GM18951 (cell line): ENCODE results near the gene MISP.
"Not testable (repeated sequence)": the region's sequence is repeated elsewhere in the genome, so short reads cannot be mapped to it uniquely, and the experiment has no call there.

Source experiments
- POLR2A ChIP-seq: IDR thresholded peaks from 4 replicates; pipeline ENCODE4 v1.6.1; 2011; ENCODE audit warnings: mild to moderate bottlenecking; ENCODE audit not compliant: insufficient read length, insufficient read depth; ENCODE audit errors: extremely low read depth
- in situ Hi-C: fragments of 300-500 bp; cut with MboI; formaldehyde crosslinking; loops from one replicate; pipeline ENCODE4 v1.12.0; 2022; ENCODE audit warnings: low sequenced_read_pairs, mixed read lengths, inconsistent platforms; ENCODE audit not compliant: unreplicated experiment

Gene MISP, protein sequence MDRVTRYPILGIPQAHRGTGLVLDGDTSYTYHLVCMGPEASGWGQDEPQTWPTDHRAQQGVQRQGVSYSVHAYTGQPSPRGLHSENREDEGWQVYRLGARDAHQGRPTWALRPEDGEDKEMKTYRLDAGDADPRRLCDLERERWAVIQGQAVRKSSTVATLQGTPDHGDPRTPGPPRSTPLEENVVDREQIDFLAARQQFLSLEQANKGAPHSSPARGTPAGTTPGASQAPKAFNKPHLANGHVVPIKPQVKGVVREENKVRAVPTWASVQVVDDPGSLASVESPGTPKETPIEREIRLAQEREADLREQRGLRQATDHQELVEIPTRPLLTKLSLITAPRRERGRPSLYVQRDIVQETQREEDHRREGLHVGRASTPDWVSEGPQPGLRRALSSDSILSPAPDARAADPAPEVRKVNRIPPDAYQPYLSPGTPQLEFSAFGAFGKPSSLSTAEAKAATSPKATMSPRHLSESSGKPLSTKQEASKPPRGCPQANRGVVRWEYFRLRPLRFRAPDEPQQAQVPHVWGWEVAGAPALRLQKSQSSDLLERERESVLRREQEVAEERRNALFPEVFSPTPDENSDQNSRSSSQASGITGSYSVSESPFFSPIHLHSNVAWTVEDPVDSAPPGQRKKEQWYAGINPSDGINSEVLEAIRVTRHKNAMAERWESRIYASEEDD

DNA sequence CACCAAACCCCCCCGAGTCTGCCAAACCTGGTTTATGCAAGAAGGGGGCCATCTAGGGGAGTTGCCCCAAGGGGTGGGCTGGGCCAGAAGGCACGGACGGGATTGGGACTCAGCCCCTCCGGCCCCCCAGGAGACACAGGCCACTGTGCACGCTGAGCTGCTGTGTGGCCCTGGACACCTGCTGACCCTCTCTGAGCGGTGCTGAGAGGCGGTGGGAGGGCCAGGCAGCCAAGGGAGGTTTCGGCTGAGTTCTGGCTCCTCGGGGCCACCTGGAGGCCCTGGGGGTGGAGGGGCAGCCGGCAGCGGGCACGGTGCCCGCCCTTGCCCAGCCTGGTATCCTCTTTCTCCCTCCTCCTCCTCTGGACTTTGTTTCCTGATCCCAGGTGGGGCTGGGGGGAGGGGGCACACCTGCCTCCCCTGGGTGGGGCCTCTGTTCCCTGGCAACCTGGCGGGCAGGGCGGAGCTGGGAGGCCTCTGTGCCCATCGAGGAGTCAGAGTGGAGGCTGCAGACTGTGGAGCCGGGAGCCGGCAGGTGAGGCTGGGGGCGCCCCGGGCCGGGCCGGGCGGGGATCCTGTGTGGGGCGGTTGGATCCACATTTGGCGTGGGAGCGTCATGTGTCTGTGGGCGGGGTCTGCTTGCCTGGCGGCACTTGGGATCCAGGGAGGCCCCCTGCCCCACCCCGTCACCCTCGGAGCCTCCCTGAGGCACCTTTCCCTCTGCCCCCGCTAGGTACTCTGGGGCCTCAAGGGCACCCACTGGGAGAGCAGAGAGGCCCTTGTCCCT, at the start of gene MISP:
MISP (plus strand) TSS at position 473 of the 784 bp plus-strand sequence. CDS start 5,835 bp downstream, outside the sequence.
- in situ Hi-C loops, result loop anchor here (25.0 kb wide), 1 partner anchor 236 kb away; the partner anchor contains the start of gene WDR18
- no peak for TF ChIP-seq POLR2A

DNA sequence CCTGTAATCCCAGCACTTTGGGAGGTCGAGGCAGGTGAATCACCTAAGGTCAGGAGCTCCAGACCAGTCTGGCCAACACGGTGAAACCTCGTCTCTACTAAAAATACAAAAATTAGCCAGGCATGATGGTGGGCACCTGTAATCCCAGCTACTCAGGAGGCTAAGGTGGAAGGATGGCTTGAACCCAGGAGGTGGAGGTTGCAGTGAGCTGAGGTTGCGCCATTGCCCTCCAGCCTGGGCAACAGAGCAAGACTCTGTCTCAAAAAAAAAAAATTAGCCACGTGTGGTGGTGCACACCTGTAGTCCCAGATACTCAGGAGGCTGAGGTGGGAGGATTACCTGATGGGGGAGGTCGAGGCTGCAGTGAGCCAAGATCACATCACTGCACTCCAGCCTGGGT, 48.1 kb upstream of the MISP start:
- in situ Hi-C loops, result not testable (repeated sequence)

DNA sequence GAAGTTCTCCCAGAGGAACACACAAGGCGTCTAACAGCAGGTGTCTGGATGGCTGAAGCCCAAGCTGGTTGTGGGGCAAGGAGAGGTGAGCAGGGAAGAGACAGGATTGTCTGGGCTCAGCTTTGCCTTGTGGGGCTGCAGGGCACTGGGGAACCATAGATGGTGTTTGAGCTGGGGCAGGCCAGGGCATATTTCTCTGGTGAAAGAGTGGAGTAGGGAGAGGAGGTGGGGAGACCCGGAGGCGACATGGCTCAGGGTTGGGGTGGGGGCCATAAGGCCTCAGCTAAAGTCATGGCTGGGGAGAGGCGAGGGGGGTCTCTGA, 47.6 kb upstream of the MISP start:
- in situ Hi-C loops, result no loop called here
- TF ChIP-seq POLR2A, result no peak

DNA sequence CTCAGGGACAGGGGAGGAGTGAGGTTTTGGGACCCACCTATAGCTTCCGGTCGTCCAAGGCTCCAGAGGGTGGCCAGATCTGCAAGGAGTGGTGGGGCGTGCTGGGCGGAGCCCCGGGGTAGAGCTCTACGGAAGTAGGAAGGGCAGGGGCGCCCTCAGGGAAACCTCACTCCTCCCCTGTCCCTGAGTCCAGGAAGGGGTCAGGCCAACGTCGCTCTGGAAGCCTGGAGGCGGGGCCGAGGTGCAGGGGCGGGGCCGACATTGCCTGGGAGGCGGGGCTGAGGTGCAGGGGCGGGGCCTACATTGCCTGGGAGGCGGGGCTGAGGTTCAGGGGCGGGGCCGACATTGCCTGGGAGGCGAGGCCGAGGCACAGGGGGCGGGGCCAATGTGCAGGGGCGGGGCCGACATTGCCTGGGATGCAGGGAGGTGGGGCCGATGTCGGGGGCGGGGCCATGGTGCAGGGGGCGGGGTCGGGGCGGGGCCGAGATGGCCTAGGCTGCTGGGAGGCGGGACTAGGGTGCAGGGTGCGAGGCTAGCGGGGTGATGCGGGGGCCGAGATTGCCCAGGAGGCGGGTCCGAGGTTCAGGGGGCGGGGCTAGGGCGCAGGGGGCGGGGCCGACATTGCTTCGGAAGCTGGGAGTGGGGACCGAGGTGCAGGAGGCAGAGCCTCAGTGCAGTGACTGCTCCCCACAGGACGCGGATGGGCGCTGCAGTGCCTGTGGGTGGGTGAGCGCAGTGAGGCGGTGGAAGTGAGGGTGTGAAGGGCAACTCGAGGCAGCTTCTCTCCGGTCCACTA, 47.1 kb upstream of the MISP start:
- TF ChIP-seq POLR2A, result no peak
- in situ Hi-C loops, result no loop called here

DNA sequence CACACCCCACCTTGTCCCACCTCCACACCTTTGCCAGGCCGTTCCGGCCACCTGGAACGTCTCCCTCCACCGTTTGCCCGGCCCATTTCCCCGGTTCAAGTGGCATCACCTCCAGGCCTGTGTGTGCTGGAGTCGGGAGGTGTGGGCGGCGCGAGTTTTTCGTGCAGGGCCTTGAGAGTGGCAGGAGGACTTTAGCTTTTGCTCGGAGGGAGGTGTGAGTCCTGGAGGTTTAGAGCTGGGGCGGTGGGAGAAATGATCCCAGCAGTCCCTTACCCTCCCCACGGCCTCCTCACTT, 46.5 kb upstream of the MISP start:
- no peak for TF ChIP-seq POLR2A
- in situ Hi-C loops, result no loop called here

DNA sequence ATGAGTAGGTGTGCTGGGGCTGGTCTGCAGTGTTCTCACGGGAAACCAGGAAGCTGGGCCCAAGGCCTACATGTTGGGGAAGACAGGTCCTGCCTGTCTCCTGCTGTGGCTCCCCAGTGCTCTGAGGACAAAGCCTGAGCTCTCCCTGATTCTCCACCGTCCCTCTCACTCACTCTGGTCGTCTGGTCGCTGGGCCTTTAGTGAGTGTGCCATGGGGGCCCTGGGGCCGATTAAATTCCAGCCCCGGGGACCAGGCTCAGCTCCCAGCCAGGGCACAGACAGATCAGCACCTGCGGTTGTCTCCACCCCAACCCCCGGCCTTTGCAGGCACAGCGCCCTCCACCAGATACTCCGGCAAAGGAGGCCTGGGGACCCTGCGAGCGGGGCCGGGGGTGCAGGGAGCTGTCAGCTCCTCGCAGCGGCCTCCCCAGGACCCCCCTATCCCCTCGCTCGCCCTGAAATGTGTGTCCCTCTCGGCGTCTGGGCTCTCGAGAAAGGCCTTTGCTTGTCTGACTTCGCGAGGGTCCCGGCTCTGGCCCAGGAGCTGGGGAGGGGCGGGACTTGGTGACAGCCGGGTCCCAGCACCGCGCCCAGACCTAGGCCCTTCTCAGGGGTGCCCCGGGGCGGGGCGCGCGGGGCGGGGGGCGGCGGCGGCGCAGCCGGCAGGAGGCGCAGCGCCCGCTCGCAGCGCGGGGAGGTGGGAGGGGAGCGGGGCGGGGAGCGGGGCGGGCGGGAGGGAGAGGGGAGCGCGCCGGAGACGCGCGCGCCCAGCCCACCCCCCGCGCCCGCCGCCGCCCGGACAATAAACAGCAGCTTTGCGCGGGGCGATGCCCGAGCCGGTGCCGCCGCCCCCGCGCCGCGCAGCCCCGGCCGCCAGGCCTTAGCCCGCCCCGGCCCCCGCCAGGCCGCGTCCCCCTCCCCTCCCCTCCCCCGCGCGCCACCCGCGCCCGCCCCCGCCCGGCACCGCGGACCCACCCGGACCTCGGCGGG, 42.5 kb upstream of the MISP start, which contains the start of gene PALM:
PALM (plus strand) TSS at position 782 of the 990 bp plus-strand sequence. CDS start 212 bp downstream, outside the sequence.
- in situ Hi-C loops, result no loop called here
- no peak for TF ChIP-seq POLR2A

DNA sequence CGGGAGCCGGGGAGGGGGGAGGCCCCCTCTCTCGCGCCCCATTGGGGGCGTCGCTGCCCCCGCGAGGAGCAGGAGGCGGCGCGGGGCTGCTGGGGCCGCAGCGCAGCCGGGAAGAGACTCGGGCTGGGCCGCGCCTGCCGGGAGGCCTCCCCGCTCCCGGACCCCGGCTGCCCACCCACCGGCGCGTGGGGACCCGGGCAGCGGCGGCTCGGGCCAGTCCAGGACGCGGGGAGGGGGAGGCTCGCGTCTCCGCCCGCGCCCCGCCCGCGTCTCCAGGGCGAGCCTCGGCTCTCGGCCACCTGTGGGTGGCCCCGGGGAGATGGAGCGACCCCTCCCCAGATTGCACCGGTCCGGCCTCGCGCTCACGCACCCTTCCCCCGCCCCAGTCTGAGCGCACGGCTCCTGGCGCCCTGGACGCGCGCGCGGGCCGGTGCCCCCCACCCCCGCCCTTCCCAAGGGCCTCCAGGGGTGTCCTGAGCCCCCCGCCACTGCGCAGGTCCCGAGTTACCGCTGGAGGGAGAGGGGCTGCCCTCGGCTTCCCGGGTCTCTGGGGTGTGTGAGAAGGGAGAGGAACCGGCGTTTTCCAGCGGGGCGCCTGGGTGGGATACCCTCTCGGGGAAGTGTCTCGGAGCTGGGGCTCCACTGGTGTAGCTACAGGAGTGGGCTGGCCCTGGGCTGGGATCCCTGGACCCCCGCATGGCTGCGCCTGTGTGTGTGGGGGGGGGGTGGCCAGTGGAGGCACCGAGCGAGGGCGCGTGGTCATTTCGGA, 41.5 kb upstream of the MISP start:
- in situ Hi-C loops, result no loop called here
- no peak for TF ChIP-seq POLR2A

DNA sequence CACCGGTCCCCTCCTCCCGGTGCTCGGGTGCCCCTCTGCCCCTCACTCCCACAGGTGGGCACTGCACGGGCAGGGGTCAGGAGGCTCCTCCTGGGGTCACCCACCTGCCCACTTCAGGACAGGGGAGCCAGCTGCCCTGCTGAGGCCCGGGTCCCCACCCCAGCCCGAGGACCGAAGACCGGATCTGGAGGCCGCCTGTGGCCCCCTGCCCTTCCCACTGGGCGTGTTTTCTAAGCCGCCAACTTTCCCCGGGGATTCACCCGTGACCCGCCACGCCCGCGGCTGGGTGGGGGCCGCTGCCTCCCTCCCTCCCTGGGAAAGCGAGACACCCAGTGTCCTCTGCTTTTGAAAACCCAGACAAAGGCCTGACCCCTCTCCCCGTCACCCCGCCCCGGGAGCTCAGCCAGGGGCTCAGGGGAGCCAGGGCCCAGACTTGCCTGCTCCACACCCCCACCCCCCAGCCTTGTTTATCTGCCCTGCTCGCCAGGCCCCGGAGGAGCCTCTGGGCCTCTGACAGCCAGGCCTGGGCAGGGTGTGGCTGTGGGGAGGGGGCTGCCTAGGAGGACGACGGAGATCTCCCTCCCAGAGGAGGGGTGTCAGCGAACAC, 40.8 kb upstream of the MISP start:
- in situ Hi-C loops, result no loop called here
- TF ChIP-seq POLR2A, result no peak

DNA sequence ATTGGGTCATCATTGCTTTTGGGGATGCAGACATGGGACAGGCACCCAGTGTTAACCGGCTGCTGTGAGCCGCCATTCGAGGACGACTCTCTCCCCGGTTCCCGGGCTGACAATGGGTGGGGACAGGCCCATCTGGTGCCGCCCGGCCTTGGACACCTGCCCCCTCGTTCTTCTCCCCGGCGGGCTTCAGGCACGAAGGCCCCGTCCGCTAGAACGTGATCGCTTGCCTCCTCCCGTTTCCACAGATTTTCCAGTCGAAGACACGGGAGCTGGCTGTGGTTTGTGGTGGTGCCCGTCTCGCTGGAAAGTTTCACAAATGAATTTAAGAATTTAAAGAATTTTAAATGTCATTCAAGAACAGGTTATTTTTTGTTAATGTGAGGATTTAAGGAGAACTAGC, 40.1 kb upstream of the MISP start:
- in situ Hi-C loops, result no loop called here
- no peak for TF ChIP-seq POLR2A

DNA sequence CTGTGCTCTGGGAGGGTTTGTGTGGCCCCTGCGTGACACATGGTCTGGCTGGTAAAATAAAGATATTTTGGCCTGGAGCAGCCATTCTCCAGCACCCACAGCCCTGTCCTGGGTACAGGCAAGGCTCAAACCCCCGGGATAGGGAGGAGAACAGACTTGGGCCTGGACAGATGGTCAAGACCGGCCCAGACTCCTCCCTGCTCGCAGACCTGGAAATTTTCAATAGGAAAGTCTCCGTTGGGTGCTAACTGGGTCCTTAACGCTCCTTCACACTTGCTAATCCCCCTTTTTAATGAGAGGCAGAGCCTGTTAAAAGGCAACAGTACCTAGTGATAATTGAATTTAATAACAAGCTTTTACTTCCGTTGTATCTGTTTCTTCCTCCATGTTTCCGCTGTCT, 39.7 kb upstream of the MISP start:
- no peak for TF ChIP-seq POLR2A

DNA sequence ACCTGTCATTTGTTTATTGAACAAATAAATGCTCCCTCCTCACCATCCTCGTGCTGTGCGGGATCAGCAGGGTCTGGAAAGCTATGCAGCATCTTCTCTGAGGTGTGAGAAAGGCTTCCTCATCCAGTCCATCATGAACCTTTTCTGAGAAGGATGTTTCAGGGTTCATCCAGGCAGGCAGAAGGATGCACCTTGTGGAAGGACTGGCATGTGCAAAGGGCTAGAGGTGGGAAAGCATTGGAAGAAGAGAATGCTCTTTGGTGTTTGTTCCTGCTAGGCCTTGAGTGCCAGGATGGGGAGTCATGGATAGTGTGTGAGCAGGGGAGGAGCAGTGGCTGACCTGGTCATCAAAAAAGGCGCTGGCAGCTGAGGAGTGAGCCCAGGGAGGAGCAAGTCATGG, 35.6 kb upstream of the MISP start:
- in situ Hi-C loops, result no loop called here
- no peak for TF ChIP-seq POLR2A

More for the DNA sequence above, 39.7 kb upstream of the MISP start:
- in situ Hi-C loops, result no loop called here
